Osteoblast (primary cell): ENCODE data around the gene AMMECR1. TPM values are rescaled to one million over a fixed set of nuclear protein-coding genes. Genes with fewer than 3 reads are reported as not detected.
"Not testable (repeated sequence)": the region's sequence is repeated elsewhere in the genome, so short reads cannot be mapped to it uniquely, and the experiment has no call there.

Experiments
- DNase-seq: peaks from one replicate; pipeline ENCODE4 v3.0.0; 2011; ENCODE audit warnings: low spot score, mixed read lengths; ENCODE audit not compliant: insufficient read length; ENCODE audit errors: missing footprints
- H2AFZ ChIP-seq: 2 replicates; pipeline ENCODE4 v1.6.0; 2011; ENCODE audit warnings: mild to moderate bottlenecking, low read length
- H3K27ac ChIP-seq: 2 replicates; pipeline ENCODE4 v1.5.1; 2011; ENCODE audit warnings: mild to moderate bottlenecking, low read depth, low read length, moderate library complexity
- H3K27me3 ChIP-seq: 2 replicates; pipeline ENCODE4 v1.6.0; 2012; ENCODE audit warnings: mild to moderate bottlenecking, control low read depth, inconsistent platforms, low read length, moderate library complexity; ENCODE audit not compliant: insufficient read depth
- H3K36me3 ChIP-seq: 2 replicates; pipeline ENCODE4 v1.5.1; 2011; ENCODE audit warnings: mild to moderate bottlenecking, low read length, control low read depth, moderate library complexity; ENCODE audit not compliant: insufficient read depth
- H3K4me1 ChIP-seq: 2 replicates; pipeline ENCODE4 v1.5.1; 2011; ENCODE audit warnings: mild to moderate bottlenecking, low read length, control low read depth, moderate library complexity; ENCODE audit not compliant: insufficient read depth
- H3K4me2 ChIP-seq: 2 replicates; pipeline ENCODE4 v1.6.0; 2011; ENCODE audit warnings: mild to moderate bottlenecking, low read length; ENCODE audit not compliant: insufficient read depth
- H3K4me3 ChIP-seq: fragments of 200-600 bp; sonication (generic); 3 replicates; pipeline ENCODE4 v1.5.1; 2012; ENCODE audit warnings: mild to moderate bottlenecking, low read length, inconsistent platforms; ENCODE audit not compliant: insufficient read depth
- H3K79me2 ChIP-seq: 2 replicates; pipeline ENCODE4 v1.6.0; 2012; ENCODE audit warnings: mild to moderate bottlenecking, low read length, control low read depth, inconsistent platforms; ENCODE audit not compliant: insufficient read depth
- H3K9me3 ChIP-seq: 2 replicates; pipeline ENCODE4 v1.5.1; 2011; ENCODE audit warnings: low read depth, low read length, control low read depth
- H4K20me1 ChIP-seq: 2 replicates; pipeline ENCODE4 v1.6.0; 2012; ENCODE audit warnings: mild to moderate bottlenecking, low read length, control low read depth; ENCODE audit not compliant: insufficient read depth
- CTCF ChIP-seq: IDR thresholded peaks from 2 replicates; pipeline ENCODE4 v1.5.1; 2011; ENCODE audit warnings: mild to moderate bottlenecking, low read depth, low read length, moderate library complexity; ENCODE audit errors: extremely low read depth
- total RNA-seq: library from RNA; depleted of rRNA; stranded (reverse); fragments of >200 nt; gene quantifications from 2 replicates; pipeline ENCODE4 v1.2.3, GENCODE V29; 2012

Gene AMMECR1
- total RNA-seq, 1 donor: 14.5 TPM

DNA sequence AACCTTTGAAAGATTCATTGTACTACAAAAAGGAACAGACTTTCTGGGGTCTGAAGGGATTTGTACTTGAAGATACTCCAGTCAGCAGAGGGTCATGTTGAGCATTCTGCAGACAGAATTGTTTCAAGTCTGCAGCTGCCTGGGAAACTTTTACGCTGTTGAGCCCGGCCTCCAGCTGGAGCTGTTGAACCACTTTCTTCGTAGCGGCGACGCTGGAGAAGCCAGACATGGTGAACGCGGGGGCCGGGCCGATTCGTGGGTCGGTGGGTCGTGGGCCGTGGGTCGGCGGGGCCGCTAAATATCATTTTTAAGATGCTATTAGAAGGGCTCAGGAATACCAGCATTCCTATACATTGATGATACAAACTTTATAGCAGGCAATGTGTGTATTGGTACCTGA lies 28.8 kb upstream of the AMMECR1 start:
- no peak for DNase-seq
- Histone ChIP-seq H3K4me1 (no peaks in the 10 kb centered on the region), H3K4me2 (no peak overlapping the region), H2AFZ (no peak overlapping the region), H3K27ac (no peak overlapping the region), H4K20me1 (no peaks in the 10 kb centered on the region), H3K4me3 (no peak overlapping the region), H3K9me3 (no peaks in the 10 kb centered on the region), H3K79me2 (no peaks in the 10 kb centered on the region), H3K27me3 (peaks cover 6% of the 10 kb centered on the region), H3K36me3 (no peaks in the 10 kb centered on the region)
- TF ChIP-seq CTCF: no peak

DNA sequence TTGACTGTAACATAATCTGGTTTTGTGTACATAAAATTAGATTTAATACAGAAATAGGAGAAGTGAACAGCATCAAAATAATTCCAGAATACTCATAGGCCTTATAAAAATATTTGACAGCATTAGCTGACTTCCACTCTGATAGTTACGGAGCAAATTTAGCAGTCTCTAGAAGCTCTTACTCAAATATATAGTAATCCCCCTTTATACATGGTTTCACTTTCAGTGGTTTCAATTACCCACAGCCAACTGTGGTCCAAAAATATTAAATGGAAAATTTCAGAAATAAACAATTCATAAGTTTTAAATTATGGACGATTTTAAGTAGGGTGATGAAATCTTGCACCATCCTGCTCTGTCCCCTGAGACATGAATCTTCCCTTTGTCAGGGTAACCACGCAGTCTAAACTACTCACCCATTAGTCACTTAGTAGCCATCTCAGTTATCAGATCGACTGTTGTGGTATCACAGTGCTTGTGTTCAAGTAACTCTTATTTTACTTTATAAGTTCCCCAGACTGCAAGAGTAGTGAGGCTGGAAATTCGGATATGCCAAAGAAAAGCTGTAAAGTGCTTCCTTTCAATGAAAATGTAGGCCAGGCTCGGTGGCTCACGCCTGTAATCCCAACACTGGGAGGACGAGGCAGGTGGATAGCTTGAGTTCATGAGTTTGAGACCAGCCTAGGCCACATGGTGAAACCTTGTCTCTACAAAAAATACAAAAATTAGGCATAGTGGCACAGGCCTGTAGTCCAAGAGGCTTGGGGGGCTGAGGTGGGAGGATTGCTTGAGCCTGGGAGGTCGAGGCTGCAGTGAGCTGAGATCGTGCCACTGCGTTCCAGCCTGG lies 23.5 kb upstream of the AMMECR1 start:
- peak; percentile 27 for DNase-seq
- Histone ChIP-seq H3K4me2 (peak overlapping the region; percentile 46), H3K36me3 (no peaks in the 10 kb centered on the region), H2AFZ (no peak overlapping the region), H3K27me3 (peaks cover 5% of the 10 kb centered on the region), H3K4me3 (peak overlapping the region; percentile 13), H4K20me1 (no peaks in the 10 kb centered on the region), H3K79me2 (no peaks in the 10 kb centered on the region), H3K27ac (peak overlapping the region; percentile 76), H3K9me3 (no peaks in the 10 kb centered on the region), H3K4me1 (peaks cover 8% of the 10 kb centered on the region)
- no peak for TF ChIP-seq CTCF

GRCh38 chrX:110338935-110339334 lies 21.1 kb upstream of the AMMECR1 start:
- Histone ChIP-seq H3K27ac (no peak overlapping the region), H3K4me3 (no peak overlapping the region), H3K27me3 (peaks cover 5% of the 10 kb centered on the region), H3K4me2 (no peak overlapping the region), H3K36me3 (no peaks in the 10 kb centered on the region), H3K4me1 (peaks cover 8% of the 10 kb centered on the region), H3K79me2 (no peaks in the 10 kb centered on the region), H4K20me1 (no peaks in the 10 kb centered on the region), H2AFZ (no peak overlapping the region), H3K9me3 (no peaks in the 10 kb centered on the region)
- TF ChIP-seq CTCF: no peak
- no peak for DNase-seq

- not testable (repeated sequence) for H4K20me1 ChIP-seq, DNase-seq, H3K27ac ChIP-seq, H3K79me2 ChIP-seq, H3K4me1 ChIP-seq, H3K4me3 ChIP-seq, H3K4me2 ChIP-seq, H2AFZ ChIP-seq, H3K27me3 ChIP-seq, H3K9me3 ChIP-seq, H3K36me3 ChIP-seq
Observed at GRCh38 chrX:110333458-110333857, 15.6 kb upstream of the AMMECR1 start.
